ENCODE results near the gene FUT6.

- TF ChIP-seq EP300 (IDR thresholded peaks at IDR 0.05) (no peak), CTCF (IDR thresholded peaks at IDR 0.05) (no peak), POLR2A (IDR thresholded peaks at IDR 0.05) (no peak), POLR2AphosphoS5 (IDR thresholded peaks at IDR 0.05) (no peak)
These were observed 8.3 kb downstream of the FUT6 start for GRCh38 chr19:5831159-5831558.
